T-helper 1 cell treated with Interleukin-12 subunit alpha and Interleukin-12 subunit beta and Interleukin-4 antibody, amounts not matched to agents 30 μg/mL and 1 μg/mL, for 36 hours (primary cell): Measurements from ENCODE around the gene NOC2L.

ENCODE experiments used
- H3K27ac Mint-ChIP-seq: one replicate; pipeline ENCODE4 v1.8.0; 2021; ENCODE audit warnings: mild to moderate bottlenecking, mixed read lengths
- H3K27me3 Mint-ChIP-seq: one replicate; pipeline ENCODE4 v1.8.0; 2021; ENCODE audit warnings: low read depth, mixed read lengths
- H3K36me3 Mint-ChIP-seq: one replicate; pipeline ENCODE4 v1.8.0; 2021; ENCODE audit warnings: low read depth, mixed read lengths
- H3K4me1 Mint-ChIP-seq: one replicate; pipeline ENCODE4 v1.8.0; 2021; ENCODE audit warnings: low read depth, mixed read lengths
- H3K4me3 Mint-ChIP-seq: one replicate; pipeline ENCODE4 v1.8.0; 2021; ENCODE audit warnings: mild to moderate bottlenecking, moderate library complexity, mixed read lengths
- H3K9me3 Mint-ChIP-seq: one replicate; pipeline ENCODE4 v1.8.0; 2021; ENCODE audit warnings: mixed read lengths

Gene NOC2L

DNA sequence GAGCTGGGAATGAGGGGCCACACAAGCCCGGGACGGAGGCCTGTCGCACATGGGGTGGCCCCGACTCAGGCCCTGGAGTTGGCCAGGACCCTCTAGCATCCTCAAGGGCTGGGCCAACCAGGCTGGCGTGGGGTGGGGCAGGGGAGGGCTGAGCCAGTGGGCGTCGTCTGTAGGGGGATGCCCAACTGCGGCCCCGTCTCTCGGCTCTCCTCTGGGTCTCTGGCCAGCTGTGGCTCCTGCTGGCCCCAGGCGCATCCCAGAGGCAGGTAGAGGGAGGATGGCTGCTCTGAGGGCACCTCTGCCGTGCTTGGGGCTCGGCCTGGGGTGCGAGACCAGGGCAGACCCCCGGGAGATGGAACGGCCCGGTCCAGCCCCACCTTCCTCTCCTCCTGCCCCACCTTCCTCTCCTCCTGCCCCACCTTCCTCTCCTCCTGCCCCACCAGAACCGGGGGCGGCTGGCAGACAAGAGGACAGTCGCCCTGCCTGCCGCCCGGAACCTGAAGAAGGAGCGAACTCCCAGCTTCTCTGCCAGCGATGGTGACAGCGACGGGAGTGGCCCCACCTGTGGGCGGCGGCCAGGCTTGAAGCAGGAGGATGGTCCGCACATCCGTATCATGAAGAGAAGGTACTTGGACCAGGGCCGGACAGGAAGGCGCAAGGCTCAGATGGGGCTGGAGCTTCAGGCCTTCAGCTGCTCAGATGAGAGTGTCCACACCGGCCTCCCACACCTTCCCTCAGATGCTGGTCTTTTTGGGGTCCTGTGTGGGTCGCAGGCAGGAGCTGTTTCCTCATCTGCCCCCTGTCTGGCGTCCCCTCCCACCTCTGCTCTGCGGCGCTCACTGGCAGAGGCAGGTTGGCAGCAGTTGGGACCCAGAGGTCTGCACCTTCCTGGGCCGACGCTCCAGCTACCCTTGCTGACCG, 29.1 kb downstream of the NOC2L start:
- Mint-ChIP-seq H3K27ac (no peak overlapping the region), H3K9me3 (no peaks in the 10 kb centered on the region), H3K4me1 (no peaks in the 10 kb centered on the region), H3K4me3 (no peak overlapping the region), H3K36me3 (no peaks in the 10 kb centered on the region), H3K27me3 (peaks cover 31% of the 10 kb centered on the region)

DNA sequence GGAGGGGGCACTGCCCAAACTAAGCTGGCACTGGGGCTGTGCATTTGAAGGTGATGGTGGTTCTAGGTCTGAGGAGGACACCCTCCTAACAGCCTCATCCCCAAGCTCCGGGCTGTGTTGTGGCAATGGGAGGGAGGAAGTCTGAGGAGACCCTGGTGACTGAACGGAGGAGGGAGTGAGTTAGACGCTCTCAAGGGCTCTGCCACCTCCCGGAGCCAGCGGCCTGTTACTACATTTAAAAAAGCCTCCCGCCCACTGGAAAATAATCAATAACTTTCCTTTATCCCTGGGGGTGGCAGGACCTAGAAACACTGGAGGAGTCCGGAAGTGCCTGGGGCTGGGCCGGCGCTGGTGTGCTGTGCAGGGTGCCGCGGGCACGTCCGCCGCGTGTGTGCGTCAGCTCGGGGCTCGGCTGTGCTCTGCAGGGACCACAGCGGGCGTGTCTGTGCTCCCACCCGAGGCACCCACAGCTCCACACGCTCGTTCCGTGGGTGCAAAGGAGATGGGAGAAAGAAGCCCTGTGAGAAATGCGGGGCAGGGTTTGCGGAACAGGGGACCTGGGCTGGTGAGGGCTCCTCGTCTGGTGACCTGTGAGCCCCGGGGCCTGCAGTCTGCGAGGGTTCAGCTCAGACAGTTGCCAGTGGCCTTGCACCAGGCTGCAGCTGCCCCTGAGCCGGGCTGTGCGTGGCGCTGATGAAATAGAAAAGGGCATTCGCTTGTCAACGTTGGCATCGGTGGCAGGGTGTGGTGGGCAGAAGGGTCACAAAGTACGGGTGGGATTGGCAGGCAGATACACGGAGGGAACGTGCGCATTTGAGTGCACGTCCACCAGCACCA, 30.0 kb downstream of the NOC2L start:
- H3K4me3 Mint-ChIP-seq: no peak overlapping the region
- H3K27ac Mint-ChIP-seq: no peak overlapping the region
- no peaks in the 10 kb centered on the region for H3K4me1 Mint-ChIP-seq
- H3K36me3 Mint-ChIP-seq: no peaks in the 10 kb centered on the region
- no peaks in the 10 kb centered on the region for H3K9me3 Mint-ChIP-seq
- peaks cover 28% of the 10 kb centered on the region for H3K27me3 Mint-ChIP-seq

DNA sequence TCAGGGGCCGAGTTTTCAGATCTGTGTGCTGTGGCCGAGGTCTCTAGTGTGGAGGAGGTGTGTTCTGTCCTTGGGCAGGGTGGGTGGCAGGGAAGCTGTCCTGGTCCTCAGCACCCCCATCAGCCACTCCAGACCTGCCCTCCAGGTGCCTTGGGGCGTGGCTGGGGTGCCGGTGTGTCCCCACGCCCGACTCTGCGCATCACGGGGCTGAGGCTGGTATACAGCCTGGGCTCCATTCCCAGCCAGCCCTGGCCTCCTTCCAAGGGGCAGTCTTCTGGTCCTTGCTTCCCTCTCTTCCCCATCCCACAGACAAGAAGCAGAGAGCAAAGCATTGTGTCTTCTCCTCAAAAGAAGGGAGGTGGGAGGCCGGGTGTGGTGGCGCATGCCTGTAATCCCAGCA, 31.3 kb downstream of the NOC2L start:
- Mint-ChIP-seq H3K9me3 (no peaks in the 10 kb centered on the region), H3K27ac (no peak overlapping the region), H3K36me3 (no peaks in the 10 kb centered on the region), H3K4me1 (peaks cover 3% of the 10 kb centered on the region), H3K27me3 (peaks cover 36% of the 10 kb centered on the region), H3K4me3 (no peak overlapping the region)

DNA sequence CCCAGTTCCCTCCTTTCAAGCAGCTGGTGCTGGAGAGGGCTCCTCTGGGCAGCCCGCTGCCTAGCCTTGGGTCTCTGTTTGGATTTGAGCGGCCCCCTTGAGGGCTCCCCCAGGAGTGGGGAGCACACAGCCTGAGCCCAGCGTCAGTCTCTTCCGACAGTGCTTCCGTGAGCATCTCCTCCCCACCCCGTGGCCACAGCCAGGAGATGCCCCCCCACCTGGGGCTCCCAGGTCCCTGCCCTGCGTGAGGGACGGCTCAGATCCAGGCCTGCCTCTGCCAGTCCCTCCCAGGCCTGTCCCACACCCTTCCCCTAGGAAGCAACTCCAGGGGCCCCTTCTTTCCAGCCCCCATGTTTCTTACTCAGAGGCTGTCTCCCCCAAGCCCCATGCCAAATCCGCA, 31.8 kb downstream of the NOC2L start:
- Mint-ChIP-seq H3K9me3 (no peaks in the 10 kb centered on the region), H3K4me3 (no peak overlapping the region), H3K4me1 (peaks cover 3% of the 10 kb centered on the region), H3K36me3 (no peaks in the 10 kb centered on the region), H3K27ac (no peak overlapping the region), H3K27me3 (peaks cover 41% of the 10 kb centered on the region)

DNA sequence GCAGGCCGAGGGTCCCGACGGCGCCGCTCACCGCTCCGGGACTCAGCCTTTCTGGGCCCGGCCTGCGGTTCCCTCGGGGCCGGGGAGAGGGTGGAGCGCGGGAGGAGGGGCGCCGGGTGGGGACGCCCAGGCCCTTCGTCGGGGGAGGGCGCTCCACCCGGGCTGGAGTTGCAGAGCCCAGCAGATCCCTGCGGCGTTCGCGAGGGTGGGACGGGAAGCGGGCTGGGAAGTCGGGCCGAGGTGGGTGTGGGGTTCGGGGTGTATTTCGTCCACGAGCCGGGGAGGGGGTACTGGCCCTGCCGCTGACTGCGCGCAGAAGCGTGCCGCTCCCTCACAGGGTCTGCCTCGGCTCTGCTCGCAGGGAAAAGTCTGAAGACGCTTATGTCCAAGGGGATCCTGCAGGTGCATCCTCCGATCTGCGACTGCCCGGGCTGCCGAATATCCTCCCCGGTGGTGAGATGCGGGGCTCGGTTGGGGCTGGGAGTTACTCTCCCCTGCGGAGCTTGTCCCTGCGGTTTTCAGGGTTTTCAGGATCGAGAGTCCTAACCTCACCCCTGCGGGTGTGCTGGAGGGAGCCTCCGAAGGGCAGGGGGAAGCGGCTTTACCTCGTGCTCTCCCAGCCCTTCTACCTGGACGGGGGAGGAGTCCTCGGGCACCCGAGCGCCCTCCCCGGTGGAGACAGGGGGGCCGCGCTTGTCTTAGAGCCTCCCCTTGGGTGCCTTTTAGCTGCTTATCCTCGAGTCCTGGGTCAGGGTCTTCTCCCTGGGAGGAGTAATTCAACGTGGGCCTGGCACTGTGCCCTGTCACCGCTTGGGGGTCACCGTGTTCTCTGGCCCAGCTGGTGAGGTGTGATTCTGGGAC, 33.3 kb downstream of the NOC2L start:
- Mint-ChIP-seq H3K27ac (peak overlapping the region; percentile 49), H3K4me1 (peaks cover 3% of the 10 kb centered on the region), H3K27me3 (peaks cover 44% of the 10 kb centered on the region), H3K4me3 (no peak overlapping the region), H3K9me3 (no peaks in the 10 kb centered on the region), H3K36me3 (no peaks in the 10 kb centered on the region)

DNA sequence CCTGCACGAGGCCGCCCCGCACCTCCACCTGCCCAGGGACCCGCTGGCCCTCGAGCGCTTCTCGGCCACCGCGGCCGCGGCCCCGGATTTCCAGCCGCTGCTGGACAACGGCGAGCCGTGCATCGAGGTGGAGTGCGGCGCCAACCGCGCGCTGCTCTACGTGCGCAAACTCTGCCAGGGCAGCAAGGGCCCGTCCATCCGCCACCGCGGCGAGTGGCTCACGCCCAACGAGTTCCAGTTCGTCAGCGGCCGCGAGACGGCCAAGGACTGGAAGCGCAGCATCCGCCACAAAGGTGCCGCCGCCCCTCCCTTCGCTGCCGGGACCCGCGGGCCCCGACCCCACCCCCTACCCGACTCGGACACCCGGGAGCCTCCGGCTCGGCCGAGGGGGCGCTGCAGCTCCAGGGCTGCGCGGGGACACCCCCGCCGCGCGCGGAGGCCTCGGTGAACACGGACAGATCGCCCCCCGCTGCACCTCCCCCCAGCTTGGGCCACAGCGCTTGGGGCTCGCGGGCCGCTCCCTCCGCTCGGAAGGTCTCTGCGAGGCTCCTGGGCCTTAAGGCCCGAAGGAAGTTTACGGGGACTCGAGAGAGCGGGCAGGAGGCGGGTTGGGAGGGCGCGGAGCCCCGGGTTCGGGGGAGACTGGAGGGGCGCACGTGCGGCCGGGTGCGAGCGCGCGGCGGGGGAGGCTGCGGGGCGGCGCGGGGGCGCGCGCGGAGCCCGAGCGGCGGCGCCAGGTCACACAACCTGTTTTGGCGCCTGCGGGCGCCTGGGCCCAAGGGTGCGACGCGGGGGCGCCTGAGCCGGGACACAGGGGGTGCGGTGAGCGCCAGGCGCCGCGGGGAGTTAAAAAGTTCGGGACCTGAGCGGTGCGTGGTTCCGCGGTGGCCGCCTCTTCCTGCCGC, 34.1 kb downstream of the NOC2L start:
- Mint-ChIP-seq H3K9me3 (no peaks in the 10 kb centered on the region), H3K4me1 (peaks cover 3% of the 10 kb centered on the region), H3K4me3 (no peak overlapping the region), H3K27me3 (peaks cover 52% of the 10 kb centered on the region), H3K36me3 (no peaks in the 10 kb centered on the region), H3K27ac (no peak overlapping the region)

DNA sequence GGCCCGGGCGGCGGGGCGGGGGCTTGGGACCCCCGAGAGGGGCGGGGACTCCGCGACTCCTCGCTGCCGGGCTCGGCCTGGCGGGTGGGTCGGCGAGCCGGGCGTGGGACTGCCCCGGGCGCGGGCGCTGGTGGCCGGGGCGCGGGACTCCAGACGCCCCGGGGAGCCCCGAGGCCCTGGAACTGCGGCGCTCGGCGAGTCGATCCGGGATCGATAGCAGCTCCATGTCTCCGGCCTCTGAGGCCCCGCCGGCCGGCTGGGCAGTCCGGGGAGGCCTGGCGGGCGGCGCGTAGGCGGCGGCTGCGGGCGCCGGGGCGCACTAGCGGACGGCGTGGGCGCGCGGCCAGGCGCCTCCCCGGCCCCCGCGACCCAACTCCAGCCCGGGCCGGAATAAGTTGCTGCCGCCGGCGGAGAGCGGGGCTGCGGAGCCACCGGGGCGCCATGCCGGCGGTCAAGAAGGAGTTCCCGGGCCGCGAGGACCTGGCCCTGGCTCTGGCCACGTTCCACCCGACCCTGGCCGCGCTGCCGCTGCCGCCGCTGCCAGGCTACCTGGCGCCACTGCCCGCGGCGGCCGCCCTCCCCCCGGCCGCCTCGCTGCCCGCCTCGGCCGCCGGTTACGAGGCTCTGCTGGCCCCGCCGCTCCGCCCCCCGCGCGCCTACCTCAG, 34.9 kb downstream of the NOC2L start:
- H3K27ac Mint-ChIP-seq: no peak overlapping the region
- H3K4me3 Mint-ChIP-seq: no peak overlapping the region
- H3K36me3 Mint-ChIP-seq: no peaks in the 10 kb centered on the region
- peaks cover 3% of the 10 kb centered on the region for H3K4me1 Mint-ChIP-seq
- peaks cover 52% of the 10 kb centered on the region for H3K27me3 Mint-ChIP-seq
- H3K9me3 Mint-ChIP-seq: no peaks in the 10 kb centered on the region

DNA sequence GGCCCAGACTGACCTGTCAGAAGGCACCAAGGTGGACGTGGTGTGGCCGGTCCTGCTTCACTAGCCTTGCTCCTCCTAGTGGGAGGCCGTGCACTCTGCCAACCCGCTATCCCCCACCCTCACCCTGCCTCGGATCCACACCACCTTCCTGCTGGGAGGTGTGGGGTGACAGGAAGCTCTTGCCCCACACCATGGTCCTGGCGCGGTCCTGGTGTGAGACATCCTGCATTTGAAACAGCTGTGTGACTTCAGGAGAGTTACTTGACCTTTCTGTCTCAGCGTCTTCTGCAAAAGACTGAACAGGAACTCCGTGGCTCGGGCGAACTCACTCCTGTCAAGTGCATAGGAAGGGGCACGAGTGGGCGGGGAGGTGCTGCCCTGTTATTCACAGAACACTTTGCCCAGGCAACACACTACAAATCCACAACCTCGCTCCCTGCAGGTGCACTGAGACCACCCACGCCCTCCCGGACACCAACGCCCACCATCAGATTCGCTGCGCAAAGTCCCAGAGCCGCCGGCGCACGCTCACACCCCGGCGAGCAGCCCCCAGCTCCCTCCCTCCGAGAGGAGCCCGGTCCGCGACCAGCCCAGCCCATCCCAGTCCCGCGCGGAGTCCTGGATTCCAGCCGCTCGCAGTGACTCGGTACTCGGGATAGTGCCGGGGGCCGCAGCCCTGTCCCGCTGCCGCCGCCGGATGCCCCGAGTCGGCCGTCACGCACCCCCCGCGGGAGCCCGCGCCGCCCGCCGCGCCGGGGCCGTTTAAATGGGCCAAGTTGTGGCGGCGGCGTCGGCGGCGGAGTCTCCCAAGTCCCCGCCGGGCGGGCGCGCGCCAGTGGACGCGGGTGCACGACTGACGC, 35.7 kb downstream of the NOC2L start, which contains the start of gene SAMD11:
Gene SAMD11 (plus strand): TSS at position 793 of the 860 bp plus-strand sequence. CDS start 509 bp downstream, outside the sequence.
- Mint-ChIP-seq H3K36me3 (no peaks in the 10 kb centered on the region), H3K4me1 (peaks cover 3% of the 10 kb centered on the region), H3K9me3 (no peaks in the 10 kb centered on the region), H3K27me3 (peaks cover 52% of the 10 kb centered on the region), H3K27ac (no peak within 1 kb of the TSS), H3K4me3 (peak within 1 kb of the TSS; percentile 54)

DNA sequence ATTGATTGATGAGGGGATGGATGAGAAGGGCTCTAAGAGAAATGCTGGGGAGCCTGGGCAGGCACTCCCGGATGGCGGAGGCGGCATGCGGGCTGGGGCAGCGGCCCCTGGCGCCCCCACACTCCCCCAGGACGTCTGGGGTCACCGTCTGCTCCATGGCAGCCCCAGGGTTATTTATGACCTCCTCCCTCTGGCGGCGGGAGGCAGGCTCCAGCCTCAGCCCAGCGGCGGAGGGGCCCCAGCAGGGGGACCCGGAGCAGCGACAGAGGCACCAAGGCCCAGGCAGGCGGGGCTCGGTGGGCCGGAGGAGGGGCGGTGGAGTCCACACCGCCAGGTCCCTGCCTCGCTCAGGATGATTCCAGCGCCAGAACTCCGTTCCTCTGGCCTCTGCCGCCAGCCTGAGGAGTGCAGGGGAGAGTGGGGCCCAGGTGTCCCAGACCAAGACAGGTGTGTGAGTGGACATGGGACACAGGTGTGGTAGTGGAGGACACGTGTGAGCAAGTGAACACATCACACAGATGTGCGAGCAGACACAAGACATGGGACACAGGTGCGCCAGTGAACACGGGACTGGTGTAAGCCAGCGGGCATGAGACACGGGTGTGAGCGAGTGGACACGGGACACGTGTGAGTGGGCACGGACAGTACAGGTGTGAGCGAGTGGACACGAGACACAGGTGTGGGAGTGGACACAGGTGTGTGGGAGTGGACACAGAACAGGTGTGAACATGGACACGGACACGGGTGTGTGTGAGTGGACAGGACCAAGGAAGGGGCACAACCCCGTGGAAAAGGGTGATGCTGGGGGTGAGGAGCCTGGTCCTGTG, 37.8 kb downstream of the NOC2L start:
- peaks cover 3% of the 10 kb centered on the region for H3K4me1 Mint-ChIP-seq
- peaks cover 39% of the 10 kb centered on the region for H3K27me3 Mint-ChIP-seq
- no peaks in the 10 kb centered on the region for H3K9me3 Mint-ChIP-seq
- no peaks in the 10 kb centered on the region for H3K36me3 Mint-ChIP-seq
- H3K4me3 Mint-ChIP-seq: no peak overlapping the region
- no peak overlapping the region for H3K27ac Mint-ChIP-seq

DNA sequence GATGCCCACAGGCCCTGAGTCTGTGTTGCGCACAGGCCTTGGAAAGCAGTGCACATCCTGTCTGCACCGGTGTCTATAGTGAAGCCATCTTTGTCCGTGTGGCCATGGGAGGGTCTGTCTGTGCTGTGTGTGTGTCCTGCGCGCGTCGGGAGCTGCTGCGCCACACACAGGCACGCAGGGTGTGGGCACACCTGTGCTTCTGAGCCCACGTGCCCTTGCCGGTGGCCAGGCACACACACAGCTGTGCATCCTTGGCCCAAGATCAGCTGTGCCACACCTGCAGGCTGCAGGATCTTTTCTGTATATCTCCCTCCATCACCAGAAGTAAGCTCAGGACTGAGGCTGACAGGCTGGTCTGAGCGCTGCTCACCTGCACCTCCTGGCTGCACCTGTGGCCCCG, 38.5 kb downstream of the NOC2L start:
- no peaks in the 10 kb centered on the region for H3K9me3 Mint-ChIP-seq
- H3K4me3 Mint-ChIP-seq: no peak overlapping the region
- peaks cover 3% of the 10 kb centered on the region for H3K4me1 Mint-ChIP-seq
- H3K27ac Mint-ChIP-seq: no peak overlapping the region
- H3K36me3 Mint-ChIP-seq: no peaks in the 10 kb centered on the region
- peaks cover 33% of the 10 kb centered on the region for H3K27me3 Mint-ChIP-seq

DNA sequence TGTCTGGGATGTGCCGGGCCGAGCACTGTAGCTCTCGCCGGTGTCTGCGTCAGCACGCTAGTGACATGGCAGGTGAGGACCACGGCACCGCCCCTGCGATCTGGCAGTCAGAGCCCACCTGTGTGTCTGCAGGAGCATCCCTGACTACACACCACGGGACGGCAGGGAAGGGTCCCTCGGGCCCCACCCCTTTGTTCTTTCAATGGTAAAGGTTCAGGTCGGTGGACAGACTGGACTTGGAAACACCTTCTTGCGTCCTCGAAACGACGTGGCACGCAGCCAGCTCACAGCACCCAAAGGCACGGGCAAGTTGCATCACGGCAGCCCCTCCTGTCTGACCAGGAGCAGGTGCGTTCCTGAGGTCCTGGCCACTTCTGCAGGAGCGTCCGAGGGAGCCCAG, 39.0 kb downstream of the NOC2L start:
- no peak overlapping the region for H3K4me3 Mint-ChIP-seq
- no peaks in the 10 kb centered on the region for H3K36me3 Mint-ChIP-seq
- no peak overlapping the region for H3K27ac Mint-ChIP-seq
- peaks cover 35% of the 10 kb centered on the region for H3K27me3 Mint-ChIP-seq
- H3K9me3 Mint-ChIP-seq: no peaks in the 10 kb centered on the region
- H3K4me1 Mint-ChIP-seq: peaks cover 3% of the 10 kb centered on the region
